Effector memory CD8-positive, alpha-beta T cell (primary cell): ENCODE results near the gene AMMECR1L.
"Not testable (repeated sequence)": the region's sequence is repeated elsewhere in the genome, so short reads cannot be mapped to it uniquely, and the experiment has no call there.

Source experiments
- ATAC-seq: fragments of 150-1000 bp; cut with Tn5 transposase; replicated peaks from 2 replicates; pipeline ENCODE4 v1.10.0; 2021; ENCODE audit warnings: mild to moderate bottlenecking, moderate library complexity
- DNase-seq, 3 experiments: peaks; one replicate each; pipeline ENCODE4 v3.0.0; 2021
- H3K27ac Mint-ChIP-seq, 2 donors: one replicate each; pipeline ENCODE4 v1.8.0; 2022; ENCODE audit warnings: mild to moderate bottlenecking in 2 of 2, mixed read lengths in 2 of 2, moderate library complexity in 2 of 2
- H3K27me3 Mint-ChIP-seq, 2 donors: one replicate each; pipeline ENCODE4 v1.8.0; 2022; ENCODE audit warnings: mixed read lengths in 2 of 2
- H3K36me3 Mint-ChIP-seq: one replicate; pipeline ENCODE4 v1.8.0; 2022; ENCODE audit warnings: mild to moderate bottlenecking, moderate library complexity, mixed read lengths; ENCODE audit not compliant: insufficient read depth
- H3K4me1 Mint-ChIP-seq, 2 donors: one replicate each; pipeline ENCODE4 v1.8.0; 2022; ENCODE audit warnings: low read depth in 2 of 2, mixed read lengths in 2 of 2
- H3K4me3 Mint-ChIP-seq, 2 donors: one replicate each; pipeline ENCODE4 v1.8.0; 2022; ENCODE audit warnings: mild to moderate bottlenecking in 2 of 2, mixed read lengths in 2 of 2, moderate library complexity in 2 of 2
- H3K9me3 Mint-ChIP-seq, 2 donors: one replicate each; pipeline ENCODE4 v1.8.0; 2022; ENCODE audit warnings: mixed read lengths in 2 of 2
- total RNA-seq, 9 experiments: gene quantifications; one replicate each; lab custom pipeline; 2026; lab: John Stamatoyannopoulos, UW

AMMECR1L gene
- total RNA-seq, result 41.9 to 89.2 (median 64.3) reads per million in 9 experiments

DNA sequence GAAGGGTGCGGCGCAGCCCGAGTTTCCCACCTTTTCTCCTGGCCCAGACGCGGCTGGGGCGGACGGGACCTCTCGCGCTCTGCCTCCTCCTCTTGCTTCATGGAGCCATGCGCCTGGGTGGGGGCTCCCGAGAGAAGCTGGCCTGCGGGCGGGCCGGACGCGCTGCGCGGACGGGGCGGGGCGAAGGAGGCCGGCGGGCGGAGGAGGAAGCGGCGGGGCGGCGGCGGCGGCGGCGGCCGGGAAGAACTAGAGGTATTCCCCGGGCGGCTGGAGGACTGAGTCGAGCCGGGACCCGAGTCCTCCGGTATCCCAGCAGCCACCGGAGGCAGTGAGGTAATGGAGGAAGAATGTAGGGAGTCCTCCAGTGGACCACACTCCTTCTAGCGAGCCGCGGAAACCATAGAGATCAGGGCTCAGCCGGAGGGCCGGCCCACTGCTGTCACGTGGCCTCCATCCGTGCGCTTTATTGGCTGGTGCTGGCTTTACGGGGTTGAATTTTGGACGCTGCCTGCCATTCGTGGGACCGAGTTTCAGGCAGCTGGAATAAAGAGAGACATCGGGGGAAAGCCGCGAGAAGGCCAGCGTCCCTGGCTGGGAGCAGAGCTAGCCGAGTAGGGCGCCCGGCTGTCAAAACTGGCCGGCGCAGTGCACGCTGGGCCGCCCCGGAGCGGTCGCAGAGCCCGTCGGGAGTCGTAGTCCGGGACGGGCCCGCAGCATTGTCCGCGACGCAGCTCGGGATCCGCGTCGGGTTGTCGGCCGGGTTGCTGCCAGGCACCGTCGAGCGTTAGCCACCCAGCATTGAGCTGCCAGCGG lies at the start of gene AMMECR1L:
TSS of gene AMMECR1L (minus strand) at position 177 of the 813 bp plus-strand sequence. CDS start 11,722 bp downstream, outside the sequence.
- H3K36me3 Mint-ChIP-seq, result peaks cover 33% of the 10 kb centered on the region
- H3K9me3 Mint-ChIP-seq, H3K27me3 Mint-ChIP-seq: not testable (repeated sequence)
- peak within 1 kb of the TSS; percentile 91 to 92 for H3K4me3 Mint-ChIP-seq
- ATAC-seq (peak; percentile 87), DNase-seq (peak; percentile 64 to 71 (median 66))
- H3K4me1 Mint-ChIP-seq, result peaks cover 23 to 33% of the 10 kb centered on the region in 2 donors
- peak within 1 kb of the TSS; percentile 89 to 92 for H3K27ac Mint-ChIP-seq

DNA sequence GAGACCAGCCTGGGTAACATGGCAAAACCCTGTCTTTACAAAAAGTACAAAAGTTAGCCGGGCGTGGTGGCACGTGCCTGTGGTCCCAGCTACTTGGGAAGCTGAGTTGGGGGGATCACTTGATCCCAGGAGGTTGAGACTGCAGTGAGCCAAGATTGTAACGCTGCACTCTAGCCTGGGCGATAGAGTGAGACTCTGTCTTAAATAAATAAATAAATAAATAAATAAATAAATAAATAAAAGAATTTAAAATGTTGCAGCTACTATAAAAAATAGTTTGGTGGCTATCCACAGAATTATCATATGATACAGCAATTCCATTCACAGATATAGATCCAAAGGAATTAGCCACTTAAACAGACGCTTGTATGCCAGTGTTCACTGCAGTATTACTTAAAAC lies 49.6 kb upstream of the AMMECR1L start:
- Mint-ChIP-seq H3K9me3 (no peaks in the 10 kb centered on the region), H3K36me3 (no peaks in the 10 kb centered on the region), H3K27ac (no peak overlapping the region), H3K4me1 (no peaks in the 10 kb centered on the region), H3K4me3 (no peak overlapping the region), H3K27me3 (no peaks in the 10 kb centered on the region)
- ATAC-seq, result no peak
- DNase-seq, result no peak

DNA sequence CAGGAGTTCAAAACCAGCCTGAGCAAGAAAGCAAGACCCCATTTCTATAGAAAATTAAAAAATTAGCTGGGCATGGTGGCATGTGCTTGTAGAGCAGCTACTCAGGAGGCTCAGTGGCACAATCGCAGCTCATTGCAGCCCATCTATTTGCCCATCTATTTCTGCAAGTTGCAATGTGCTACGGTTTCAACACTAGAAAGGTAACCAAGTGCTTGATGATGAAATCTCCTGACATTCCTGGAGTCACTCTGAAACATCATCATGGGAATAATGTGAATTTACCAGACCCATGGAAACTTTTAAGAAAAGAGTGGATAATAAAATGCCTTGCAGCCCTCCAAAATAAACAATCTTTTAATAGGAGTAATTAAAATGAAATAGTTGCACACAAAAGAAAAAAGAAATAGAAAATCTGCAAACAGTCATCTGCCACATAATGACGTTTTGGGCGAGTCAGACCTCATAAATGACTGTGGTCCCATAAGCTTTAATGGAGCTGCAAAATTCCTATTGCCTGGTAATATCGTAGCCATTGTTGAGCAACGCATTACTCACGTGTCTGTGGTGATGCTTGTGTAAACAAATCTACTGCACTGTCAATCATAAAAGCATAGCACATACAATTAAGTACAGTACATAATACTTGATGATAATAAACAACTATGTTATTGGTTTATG lies 46.6 kb upstream of the AMMECR1L start:
- H3K4me1 Mint-ChIP-seq, result no peaks in the 10 kb centered on the region
- no peak overlapping the region for H3K27ac Mint-ChIP-seq
- H3K4me3 Mint-ChIP-seq, result no peak overlapping the region
- ATAC-seq (no peak), DNase-seq (no peak)
- no peaks in the 10 kb centered on the region for H3K36me3 Mint-ChIP-seq
- H3K9me3 Mint-ChIP-seq, result no peaks in the 10 kb centered on the region
- H3K27me3 Mint-ChIP-seq, result no peaks in the 10 kb centered on the region

DNA sequence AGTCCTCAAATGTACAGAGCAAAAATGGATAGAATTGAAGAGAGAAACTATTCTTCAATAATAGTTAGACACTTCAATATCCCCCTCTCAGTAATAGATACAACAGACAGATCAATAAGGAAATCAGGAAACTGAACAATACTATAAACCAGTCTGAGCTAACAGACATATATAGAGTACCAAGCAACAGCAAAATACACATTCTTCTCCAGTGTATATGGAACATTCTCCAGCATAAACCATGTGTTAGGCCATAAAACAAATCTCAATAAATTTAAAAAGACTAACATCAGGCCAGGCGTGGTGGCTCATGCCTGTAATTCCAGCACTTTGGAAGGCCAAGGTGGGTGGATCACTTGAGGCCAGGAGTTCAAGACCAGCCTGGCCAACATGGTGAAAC lies 43.7 kb upstream of the AMMECR1L start:
- H3K4me3 Mint-ChIP-seq, result no peak overlapping the region
- H3K27ac Mint-ChIP-seq, result no peak overlapping the region
- ATAC-seq, result no peak
- H3K9me3 Mint-ChIP-seq, result no peaks in the 10 kb centered on the region
- no peaks in the 10 kb centered on the region for H3K4me1 Mint-ChIP-seq
- peaks cover 4 to 5% of the 10 kb centered on the region in 2 donors for H3K27me3 Mint-ChIP-seq
- no peaks in the 10 kb centered on the region for H3K36me3 Mint-ChIP-seq
- no peak for DNase-seq

DNA sequence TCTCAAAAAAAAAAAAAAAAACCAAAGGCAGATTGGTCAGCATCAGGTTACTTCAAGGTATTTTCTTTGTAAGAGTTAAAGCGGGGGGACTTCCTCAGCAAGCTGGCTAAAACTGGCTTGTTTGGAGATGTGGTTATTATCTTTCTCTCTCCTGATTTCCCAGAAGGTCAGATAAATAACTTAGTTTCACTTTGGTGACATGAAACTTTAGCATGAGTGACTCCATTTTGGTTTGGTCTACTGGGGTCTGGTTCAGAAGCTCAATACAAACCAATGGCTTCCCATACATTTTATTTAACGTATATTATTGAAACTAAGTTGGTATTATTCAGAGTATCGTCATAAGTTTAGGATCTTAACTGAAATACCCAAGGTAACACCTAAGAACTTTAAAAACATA lies 41.6 kb upstream of the AMMECR1L start:
- Mint-ChIP-seq H3K9me3 (no peaks in the 10 kb centered on the region), H3K4me3 (no peak overlapping the region), H3K4me1 (no peaks in the 10 kb centered on the region), H3K36me3 (no peaks in the 10 kb centered on the region), H3K27ac (no peak overlapping the region), H3K27me3 (peaks cover 5 to 9% of the 10 kb centered on the region in 2 donors)
- ATAC-seq (no peak), DNase-seq (no peak)

DNA sequence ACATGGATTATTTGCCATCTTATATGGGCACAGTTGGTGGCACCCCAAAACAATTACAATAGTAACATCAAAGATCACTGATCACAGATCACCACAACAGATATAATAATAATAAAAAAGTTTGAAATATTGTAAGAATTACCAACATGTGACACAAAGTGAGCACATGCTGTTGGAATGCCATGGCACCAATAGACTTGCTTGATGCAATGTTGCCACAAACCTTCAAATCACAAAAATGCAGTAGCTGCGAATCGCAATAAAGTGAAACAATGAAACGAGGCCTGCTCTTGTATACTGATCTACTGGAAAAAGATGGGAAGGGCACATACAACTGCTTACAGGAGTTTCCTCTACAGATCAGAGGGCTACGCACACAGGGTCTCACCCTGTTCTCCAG lies 32.2 kb upstream of the AMMECR1L start:
- ATAC-seq (no peak), DNase-seq (no peak)
- no peaks in the 10 kb centered on the region for H3K27me3 Mint-ChIP-seq
- no peaks in the 10 kb centered on the region for H3K9me3 Mint-ChIP-seq
- H3K27ac Mint-ChIP-seq, result no peak overlapping the region
- H3K4me3 Mint-ChIP-seq, result no peak overlapping the region
- no peaks in the 10 kb centered on the region for H3K4me1 Mint-ChIP-seq
- no peaks in the 10 kb centered on the region for H3K36me3 Mint-ChIP-seq

DNA sequence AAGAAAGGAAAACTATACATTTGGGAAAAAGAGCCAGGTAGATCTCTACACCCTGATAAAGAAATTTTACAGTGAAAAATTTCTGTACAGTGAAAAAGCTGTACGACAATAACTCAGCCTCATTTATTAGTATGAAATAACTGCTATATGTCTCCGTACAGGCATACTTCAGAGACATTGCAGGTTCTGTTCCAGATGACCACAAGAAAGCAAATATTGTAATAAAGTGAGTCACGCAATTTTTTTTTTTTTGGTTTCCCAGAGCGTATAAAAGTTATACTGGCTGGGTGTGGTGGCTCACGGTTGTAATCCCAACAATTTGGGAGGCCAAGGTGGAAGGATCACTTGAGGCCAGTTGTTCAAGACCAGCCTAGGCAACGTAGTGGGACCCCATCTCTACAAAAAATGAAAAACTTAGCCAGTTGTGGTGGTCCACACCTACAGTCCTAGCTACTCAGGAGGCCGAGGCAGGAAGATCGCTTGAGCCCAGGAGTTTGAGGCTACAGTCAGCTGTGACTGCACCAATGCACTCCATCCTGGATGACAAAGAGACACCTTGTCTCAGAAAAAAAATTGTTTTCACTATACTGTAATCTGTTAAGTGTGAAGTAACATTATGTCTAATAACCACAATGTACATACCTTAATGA lies 28.2 kb upstream of the AMMECR1L start:
- no peaks in the 10 kb centered on the region for H3K4me1 Mint-ChIP-seq

DNA sequence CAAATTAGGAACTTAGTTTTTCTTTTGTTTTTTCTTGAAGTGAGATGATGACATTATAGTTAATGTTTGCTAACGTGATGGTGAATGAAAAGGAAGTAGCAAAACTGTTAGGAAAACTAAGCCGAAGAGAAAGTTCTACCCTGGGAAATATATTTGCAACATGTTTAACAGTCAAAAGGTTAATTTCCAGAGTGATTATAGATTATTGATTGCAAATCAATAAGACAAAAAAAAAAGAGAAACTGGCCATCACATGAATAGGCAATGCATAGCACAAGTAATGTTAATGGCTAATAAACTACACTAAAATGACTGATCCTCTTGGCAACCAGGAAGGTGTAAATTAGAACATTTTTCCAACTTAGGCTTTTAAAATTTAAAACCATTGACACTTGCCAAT lies 26.0 kb upstream of the AMMECR1L start:
- Mint-ChIP-seq H3K4me3 (no peak overlapping the region), H3K36me3 (no peaks in the 10 kb centered on the region), H3K9me3 (no peaks in the 10 kb centered on the region), H3K27ac (no peak overlapping the region), H3K27me3 (peaks cover 6 to 17% of the 10 kb centered on the region in 2 donors), H3K4me1 (no peaks in the 10 kb centered on the region)
- no peak for ATAC-seq
- no peak for DNase-seq

More for the DNA sequence above, 28.2 kb upstream of the AMMECR1L start:
- H3K27me3 Mint-ChIP-seq, result peaks cover 0 to 16% of the 10 kb centered on the region in 2 donors
- ATAC-seq, result no peak
- DNase-seq, result no peak
- no peak overlapping the region for H3K27ac Mint-ChIP-seq
- H3K4me3 Mint-ChIP-seq, result no peak overlapping the region
- no peaks in the 10 kb centered on the region for H3K36me3 Mint-ChIP-seq
- no peaks in the 10 kb centered on the region for H3K9me3 Mint-ChIP-seq

DNA sequence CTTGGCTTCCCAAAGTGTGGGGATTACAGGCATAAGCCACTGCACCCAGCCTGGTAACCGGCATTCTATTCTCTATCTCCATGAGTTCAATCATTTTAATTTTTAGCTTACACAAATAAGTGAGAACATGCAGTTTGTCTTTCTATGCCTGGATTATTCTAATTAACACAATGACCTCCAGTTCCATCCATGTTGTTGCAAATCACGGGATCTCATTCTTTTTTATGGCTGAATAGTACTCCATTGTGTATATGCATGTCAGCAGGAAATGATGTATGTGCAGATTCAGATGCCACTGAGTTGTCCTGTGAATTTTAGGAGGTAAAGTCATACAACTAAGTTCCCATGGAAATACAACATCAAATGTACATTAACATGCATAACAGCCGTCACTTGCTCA lies 24.7 kb upstream of the AMMECR1L start:
- Mint-ChIP-seq H3K27ac (no peak overlapping the region), H3K4me1 (no peaks in the 10 kb centered on the region), H3K9me3 (no peaks in the 10 kb centered on the region), H3K27me3 (peaks cover 18 to 31% of the 10 kb centered on the region in 2 donors), H3K4me3 (no peak overlapping the region), H3K36me3 (peaks cover 2% of the 10 kb centered on the region)
- ATAC-seq (no peak), DNase-seq (no peak)

DNA sequence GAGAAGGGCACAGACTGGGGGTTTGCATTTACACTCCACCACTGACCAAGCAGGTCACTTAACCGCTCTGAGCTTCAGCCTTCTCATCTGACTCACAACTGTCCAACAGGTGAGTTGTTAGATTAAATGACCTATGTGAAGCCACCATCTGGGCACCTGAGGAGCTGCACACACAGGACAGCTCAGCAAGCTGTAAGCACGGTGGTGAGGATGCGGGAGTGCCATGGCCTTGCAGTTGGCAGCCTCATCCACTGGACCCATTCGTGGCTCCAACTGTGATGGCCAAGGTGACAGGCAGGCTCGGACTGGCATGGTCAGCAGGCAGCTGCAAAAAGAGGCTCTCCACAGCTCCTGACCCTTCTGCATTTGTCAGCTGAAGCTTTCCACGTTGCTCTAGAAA lies 23.3 kb upstream of the AMMECR1L start:
- DNase-seq, result no peak
- H3K27ac Mint-ChIP-seq, result no peak overlapping the region
- H3K4me1 Mint-ChIP-seq, result no peaks in the 10 kb centered on the region
- H3K4me3 Mint-ChIP-seq, result no peak overlapping the region
- H3K27me3 Mint-ChIP-seq, result peaks cover 21 to 45% of the 10 kb centered on the region in 2 donors
- peaks cover 2% of the 10 kb centered on the region for H3K36me3 Mint-ChIP-seq
- H3K9me3 Mint-ChIP-seq, result no peaks in the 10 kb centered on the region
- ATAC-seq, result no peak

DNA sequence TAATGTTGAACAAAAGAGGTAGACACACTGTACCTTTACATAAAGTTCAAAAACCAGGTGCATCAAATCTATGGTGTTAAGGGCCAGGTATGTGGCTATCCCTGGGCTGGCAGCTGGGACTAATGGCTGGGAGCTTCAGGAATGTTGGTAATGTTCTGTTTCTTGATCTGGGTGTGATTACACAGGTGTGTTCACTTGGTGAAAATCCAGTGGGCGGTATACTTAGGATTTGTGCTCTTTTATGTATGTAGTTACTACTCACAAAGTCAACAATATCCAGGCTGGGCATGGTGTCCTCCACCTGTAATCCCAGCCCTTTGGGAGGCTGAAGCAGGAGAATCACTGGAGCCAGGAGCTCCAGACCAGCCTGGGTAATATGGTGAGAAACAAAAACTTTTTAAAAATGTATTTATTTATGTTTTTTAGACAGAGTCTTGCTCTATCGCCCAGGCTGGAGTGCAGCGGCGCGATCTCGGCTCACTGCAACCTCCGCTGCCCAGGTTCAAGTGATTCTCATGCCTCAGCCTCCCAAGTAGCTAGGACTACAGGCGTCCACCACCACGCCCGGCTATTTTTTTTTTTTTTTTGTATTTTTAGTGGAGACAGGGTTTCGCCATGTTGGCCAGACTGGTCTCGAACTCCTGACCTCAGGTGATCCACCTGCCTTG lies 22.1 kb upstream of the AMMECR1L start:
- H3K36me3 Mint-ChIP-seq, H3K9me3 Mint-ChIP-seq, DNase-seq, H3K27ac Mint-ChIP-seq, H3K4me3 Mint-ChIP-seq, ATAC-seq, H3K4me1 Mint-ChIP-seq: not testable (repeated sequence)
- peaks cover 21 to 47% of the 10 kb centered on the region in 2 donors for H3K27me3 Mint-ChIP-seq

DNA sequence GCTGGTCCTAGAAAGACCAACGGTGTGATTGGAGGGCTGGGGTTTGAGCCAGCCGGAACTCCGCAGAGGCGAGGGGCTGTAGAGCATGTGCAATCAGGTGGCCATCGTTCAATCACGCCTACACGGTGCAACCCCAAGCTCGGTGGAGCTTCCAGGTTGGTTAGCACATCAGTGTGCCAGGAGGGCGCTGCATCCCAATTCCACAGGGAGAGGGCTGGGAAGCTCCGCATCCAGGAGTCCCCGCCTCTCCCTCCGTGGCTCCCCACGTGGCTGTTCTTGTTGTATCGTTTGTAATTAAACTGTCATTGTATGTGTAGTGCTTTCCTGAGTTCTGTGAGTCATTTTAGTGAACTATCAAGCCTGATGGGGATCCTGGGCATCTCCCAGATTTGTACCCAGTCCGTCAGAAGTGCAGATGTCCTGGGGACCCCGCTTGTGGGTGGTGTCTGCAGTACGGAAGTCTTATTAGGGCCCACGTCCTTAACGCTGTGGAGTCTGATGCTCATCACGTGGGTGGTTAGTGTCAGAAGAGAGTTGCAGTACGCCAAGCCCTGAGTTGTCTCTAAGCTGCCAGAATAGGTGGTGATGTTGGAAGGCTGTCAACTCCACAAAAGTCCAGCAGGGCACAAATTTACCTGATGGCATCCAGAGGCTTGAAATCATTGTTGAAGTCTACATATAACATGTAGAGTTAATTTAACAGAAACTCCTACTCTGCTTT lies 20.6 kb upstream of the AMMECR1L start:
- no peak overlapping the region for H3K4me3 Mint-ChIP-seq
- peaks cover 2% of the 10 kb centered on the region for H3K36me3 Mint-ChIP-seq
- H3K9me3 Mint-ChIP-seq, result no peaks in the 10 kb centered on the region
- H3K27me3 Mint-ChIP-seq, result peaks cover 21 to 47% of the 10 kb centered on the region in 2 donors
- DNase-seq, result no peak
- no peaks in the 10 kb centered on the region for H3K4me1 Mint-ChIP-seq
- no peak for ATAC-seq
- no peak overlapping the region for H3K27ac Mint-ChIP-seq
